GM21717 (cell line): ENCODE measurements around the gene ALPP.

Experiments used
- ATAC-seq: cut with Tn5 transposase; IDR thresholded peaks from one replicate; pipeline ENCODE4 v1.9.1; 2021; ENCODE audit warnings: mild to moderate bottlenecking, moderate library complexity; ENCODE audit not compliant: unreplicated experiment

ALPP gene

DNA sequence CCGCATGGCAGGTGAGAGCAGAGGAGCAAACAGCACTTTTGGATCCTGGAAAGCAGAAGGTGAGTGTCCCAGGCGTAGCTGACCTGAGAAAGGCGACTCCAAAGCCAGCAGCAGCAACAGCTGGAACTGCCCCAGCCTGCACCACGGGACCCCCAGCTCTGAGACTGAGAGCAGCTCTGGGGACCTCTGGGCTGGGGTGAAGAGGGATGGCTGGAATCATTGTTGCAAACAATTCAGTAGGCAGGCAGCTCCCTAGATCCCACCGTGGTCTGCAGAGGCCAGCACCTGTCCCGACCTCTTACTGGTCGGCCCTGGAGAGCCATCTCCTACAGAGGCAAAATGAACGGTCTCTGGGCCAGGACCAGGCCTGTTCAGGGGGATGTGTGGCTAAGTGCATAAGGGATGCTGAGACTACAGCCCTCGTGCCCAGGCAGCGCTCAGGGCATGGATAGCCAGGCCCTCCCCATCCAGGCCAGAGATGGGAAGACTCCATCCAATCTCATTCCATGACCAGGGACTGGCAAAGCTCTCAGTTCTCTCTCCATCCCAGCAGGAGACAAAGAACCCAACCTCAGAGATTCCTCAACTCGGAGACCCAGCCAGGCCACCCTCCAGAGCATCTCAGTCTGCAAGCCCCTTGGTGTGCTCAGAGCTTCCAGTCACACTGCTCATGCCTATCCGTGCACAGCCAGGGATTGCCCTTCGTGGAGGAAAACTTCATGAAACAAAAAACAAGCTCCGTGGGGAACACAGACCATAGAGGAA, 38.2 kb upstream of the ALPP start:
- ATAC-seq: no peak

DNA sequence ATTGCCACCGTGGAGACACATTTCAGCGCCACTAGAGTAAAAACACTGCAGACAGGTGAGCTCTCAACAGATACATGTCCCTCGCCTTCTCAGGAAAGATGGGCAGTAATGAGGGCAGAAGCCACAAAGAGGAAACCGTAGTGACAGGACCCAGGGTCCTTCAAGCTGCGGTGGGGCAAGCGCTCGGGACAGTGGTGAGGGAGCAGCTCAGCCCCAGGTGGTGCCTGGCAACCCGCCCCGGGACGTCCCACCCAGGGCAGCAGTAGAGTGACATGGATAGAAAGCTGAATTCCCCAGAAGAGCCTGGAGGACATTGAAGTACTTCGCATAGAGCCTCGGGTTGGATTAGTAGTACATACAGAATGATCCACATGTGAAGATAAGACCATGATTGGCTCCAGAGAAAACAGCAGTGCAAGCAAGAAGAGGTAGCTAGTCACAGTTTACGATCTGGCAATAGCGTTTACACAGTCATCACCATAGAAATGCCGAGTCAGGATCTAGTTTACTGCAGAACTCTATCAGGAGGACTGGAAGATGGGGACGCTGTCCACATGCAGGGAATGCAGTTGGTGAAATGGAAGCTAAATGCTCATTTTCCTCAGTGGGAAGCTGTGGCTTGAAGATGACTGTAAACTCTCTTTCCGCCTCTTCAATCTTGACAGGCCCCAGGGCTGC, 37.4 kb upstream of the ALPP start:
- no peak for ATAC-seq

DNA sequence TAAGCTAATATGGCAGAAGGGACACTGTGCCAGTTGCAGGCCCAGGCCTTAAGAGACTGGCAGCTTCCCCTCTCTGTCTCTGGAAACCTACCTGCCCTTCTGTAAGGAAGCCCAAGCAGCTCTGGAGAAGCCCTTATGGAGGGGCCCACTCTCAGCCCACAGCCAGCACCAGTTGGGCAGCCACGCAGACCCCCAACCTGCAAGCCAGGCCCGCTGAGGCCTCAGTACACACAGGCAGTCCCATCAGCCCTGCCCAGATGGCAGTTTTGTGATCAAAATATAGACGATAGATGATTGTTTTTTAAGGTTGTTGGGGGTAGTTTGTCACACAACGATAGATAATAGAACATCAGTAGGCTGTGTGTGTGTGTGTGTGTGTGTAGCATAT, 36.8 kb upstream of the ALPP start:
- no peak for ATAC-seq

DNA sequence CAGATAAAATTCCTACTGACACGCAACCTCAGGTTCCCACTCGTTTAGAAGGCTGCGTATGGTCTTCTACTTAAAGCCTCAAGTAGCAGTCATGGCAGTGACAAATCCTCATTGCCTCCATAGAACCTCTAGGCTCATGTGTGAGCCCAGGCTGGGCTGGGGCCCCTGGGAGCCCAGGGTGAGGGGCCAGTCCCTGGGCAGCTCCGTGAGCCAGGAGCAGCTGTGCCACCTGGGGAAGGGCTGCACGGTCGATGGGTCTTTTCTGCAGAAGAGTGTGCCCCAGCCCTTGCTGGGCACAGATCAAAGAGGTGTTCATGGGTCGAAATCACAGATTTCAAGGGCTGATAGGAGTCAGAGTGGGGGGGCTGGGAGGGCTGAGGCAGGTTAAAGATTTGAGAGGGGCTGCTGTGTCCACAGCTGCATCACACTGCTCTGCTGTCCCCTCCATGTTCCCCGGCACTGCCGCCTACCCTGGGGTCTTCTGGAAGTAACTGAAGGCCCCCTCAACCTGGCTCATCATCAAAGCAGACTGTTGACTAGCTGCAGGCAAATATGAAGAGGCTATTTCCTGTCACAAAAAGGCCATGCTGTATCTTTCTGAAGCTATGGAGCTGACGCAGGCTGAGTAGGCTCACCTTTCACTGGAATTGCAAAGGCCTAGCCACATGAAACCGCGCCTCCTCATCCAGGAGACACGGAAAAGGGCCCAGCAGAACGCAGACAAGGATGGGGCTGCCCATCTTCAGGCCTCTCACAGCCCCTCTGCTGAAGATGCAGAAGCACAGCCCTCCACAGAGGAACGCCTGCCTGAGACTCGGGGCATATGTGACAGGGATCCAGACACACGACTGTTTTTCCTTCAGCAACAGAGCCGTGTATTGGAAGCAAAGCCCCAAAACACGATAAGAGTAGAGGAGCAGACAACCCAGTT, 35.7 kb upstream of the ALPP start:
- ATAC-seq: no peak

DNA sequence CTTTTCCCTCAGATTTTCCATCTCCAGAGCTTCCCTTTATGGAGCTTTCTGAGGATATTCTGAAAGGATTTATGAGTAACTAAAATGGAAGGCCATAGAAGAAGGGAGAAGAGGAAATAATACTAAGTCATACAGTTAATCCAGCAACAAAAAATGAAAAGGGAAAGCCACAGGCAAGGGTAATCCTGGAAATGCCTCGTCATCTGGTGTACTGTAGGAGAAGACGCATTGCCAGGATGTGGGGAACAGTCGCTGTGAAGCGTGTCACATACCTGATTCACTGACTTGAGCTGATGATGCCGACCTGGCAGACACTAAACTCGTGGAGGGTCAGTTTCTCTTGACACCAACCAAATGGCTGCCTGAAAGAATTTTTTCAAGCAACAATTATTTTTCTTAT, 34.7 kb upstream of the ALPP start:
- ATAC-seq: no peak

DNA sequence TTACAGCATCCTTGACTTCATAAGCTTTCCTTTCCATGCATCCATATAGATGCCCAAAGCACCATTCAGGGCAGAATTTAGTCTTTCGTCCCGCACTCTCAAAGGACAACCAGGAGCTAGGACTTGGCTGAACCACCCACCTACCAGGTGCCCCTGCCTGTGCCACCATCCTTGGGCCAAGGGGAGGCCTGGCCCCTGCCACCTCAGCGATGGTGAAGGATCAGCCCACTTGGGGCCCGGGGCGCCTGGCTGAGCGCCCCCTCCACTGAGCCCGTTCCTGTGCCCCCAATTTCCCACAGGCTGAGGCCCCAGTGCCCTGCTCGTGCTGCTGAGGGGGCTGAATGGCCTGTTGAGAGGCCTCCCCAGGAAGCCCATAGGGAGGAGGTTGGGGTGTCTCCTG, 33.3 kb upstream of the ALPP start:
- no peak for ATAC-seq

DNA sequence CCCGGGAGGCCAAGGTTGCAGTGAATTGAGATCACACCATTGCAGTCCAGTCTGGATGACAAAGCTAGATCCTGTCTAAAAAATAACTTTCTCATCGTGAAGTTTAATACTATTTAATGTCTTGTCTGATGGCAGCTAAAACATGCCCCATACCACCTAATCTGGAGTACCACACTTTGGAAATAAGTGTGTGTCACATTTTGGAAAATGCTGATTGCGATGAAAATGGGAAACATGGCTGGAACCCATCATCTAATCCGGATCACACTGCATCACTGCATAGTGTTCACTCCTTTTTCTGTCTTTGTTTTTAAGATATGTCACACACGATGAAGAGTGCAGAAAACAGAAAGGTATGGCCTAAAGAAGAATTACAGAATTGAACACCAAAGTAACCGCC, 31.2 kb upstream of the ALPP start:
- ATAC-seq: no peak

DNA sequence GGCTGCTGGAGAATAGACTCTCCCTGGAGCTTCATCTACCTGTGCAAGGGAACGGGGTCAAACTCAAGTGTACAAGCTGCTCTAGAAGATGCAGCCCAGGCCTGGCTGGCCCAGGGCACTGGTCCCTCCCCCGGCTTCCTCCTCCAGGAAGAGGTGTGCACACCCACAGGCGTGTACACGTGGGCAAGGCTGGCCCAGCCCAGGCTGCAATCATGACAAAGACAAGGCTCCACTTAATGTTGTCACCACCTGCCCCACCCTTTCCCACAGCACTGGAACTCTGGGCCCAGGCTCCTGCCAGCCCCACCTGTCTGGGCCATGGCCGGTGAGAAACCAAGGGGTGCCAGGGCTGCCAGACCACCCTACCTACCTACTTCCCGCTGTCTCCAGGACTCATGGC, 29.6 kb upstream of the ALPP start:
- no peak for ATAC-seq

DNA sequence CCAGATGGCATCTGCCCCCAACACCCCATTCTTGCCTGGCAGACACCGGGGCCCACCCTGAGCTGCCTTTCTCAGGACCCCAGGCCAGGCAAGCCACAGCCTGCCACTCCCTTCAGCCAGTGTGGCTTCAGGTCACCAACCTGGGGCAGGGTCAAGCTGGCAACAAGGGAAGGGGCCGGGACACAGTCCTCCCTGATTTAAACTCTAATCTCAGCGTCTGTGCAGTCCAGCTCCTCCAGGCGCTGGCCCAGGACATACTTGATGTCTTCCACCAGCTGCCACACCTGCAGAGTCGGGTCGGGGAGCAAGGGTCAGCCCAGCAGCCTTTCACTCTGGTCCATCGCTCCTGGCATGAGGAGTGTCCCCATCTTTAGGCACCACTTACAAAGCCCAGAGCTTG, 29.0 kb upstream of the ALPP start:
- ATAC-seq: no peak

DNA sequence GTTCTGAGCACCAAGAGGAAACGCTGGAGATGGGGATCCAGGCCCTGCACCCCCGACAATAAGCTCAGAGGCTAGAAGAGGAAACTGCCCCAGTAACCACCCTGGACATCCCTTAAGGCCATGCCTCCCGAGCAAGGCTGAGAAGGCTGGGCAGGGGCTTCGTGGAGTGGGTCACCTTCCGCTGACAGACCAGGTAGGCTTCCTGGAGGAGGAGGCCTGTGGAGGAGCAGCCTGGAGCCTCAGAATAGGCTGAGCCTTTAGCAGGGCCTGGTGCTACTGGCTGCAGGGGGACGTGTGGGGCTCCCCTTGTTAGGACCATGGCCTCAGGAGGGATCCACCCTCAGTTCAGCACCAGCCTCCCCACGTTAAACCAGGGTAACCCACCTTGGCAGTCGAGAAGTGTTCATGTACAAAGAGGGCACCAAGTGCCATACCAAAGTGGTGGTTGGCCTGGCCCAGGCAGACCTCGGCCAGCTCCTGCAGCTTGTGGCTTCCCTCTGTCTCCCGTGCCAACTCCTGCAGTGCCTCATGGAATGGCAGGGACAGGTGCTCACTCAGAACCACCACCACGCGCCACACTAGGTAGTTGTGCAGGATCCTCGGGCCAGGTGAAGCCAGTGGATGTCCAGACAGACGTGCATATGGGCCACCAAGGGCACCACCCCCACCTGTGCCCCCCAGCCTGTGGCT, 28.5 kb upstream of the ALPP start:
- ATAC-seq: no peak

DNA sequence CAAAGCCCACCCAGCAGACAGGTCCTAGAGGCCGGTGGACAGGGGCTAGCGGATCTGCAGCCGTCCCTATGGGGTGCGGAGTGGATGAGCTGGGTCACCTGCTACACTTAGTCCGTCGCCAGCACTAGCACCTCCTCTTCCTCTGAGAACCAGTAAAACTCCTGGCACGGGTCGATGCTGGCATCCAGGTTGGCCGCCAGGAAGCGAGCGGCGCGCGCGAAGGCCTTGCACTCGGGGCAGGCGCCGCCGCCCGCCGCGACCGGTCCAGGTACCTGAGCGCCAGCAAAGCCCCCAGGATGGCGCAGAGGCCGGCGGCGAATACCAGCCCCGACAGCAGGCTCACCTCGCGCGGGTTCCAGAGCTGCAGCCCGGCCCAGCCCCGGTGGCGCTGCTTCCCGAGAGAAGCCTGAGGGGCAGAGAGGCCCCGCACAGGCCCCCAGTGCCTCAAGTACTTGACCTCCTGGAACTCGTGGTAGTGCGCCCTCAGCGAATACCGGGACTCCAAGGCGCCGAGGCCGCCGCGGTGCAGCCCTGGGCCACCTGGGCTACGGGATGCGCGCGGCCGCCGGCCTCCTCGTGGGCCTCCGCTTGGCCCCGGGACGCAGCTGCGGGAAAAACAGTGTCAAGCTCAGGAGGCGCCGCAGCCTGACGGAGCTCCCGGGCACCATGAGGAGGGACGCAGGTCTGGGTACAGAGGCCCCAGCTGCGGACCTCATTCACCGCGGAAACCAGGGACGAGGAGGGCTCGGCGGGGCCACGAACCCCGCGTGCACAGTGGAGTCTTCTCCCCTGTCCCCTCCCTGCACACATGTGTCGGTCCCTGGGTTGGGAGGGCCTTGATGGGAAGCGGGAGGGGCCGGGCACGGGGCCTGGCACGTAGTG, 27.5 kb upstream of the ALPP start:
- no peak for ATAC-seq

DNA sequence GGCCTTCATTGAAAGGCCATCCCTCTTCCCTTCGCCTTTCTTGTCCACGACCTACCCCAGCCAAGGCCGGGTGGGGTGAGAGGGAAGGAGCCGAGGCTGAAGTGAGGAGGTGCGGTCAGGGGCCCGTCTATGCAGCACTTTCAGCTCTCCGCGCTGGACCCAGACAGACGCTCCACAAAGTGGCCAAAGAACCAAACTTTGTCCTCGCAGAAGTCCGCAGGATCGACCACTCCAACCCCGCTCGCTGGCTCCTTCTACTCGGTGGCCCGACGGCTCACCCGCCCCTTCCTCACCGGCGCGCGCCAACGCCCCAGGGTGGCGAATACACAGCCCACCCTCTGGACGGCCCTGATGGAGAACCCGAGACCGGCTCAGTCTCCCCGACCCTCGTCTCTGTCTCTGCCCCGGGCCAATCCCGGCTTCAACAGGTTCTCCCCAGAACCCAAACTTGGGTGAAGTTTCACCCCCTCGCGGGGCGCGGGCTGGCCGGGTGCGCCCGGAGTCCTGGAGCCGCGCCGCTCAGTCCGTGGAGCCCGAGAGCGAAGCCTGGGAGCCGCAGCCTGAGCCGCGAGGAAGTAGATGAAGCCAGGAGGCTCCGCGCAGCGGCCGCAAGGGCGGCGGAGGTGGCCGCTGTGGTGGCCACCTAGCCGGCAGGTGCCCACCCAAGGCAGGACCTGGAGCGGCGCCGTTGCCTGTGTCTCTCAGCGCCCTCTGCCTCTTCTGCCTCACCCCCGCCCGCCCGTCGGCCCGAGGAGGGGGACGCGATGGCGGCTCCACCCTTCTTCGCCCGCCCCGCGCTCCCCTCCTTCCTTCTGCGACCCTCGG, 26.7 kb upstream of the ALPP start:
- no peak for ATAC-seq

DNA sequence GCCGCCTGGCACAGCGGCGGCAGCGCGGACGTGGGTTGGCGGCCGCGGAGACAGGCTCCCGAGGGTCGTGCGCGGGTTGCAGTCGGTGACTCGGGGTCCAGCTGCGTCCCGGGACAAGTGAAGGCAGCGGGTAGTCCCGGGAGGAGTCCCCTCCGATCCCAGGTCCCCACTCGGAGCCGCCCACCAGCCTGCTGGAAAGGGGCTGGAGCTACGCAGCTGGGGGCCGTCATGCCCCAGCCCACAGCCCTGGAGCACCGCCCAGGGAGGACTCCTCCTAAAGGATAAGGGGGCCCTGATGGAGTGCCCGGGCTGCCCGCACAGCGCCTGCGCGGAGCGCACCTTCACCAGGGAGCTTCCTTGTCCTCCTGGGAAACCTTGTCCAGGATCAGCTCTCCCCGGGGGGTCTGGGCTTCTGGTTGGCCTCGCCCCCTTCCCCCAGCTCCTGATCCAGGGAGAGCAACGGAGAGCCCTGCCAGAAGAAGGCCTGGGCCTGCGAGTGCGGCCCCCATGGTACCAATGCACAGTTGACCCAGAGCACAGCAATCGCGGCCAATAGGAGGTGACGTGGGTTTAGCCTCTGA, 25.9 kb upstream of the ALPP start:
- ATAC-seq: no peak

DNA sequence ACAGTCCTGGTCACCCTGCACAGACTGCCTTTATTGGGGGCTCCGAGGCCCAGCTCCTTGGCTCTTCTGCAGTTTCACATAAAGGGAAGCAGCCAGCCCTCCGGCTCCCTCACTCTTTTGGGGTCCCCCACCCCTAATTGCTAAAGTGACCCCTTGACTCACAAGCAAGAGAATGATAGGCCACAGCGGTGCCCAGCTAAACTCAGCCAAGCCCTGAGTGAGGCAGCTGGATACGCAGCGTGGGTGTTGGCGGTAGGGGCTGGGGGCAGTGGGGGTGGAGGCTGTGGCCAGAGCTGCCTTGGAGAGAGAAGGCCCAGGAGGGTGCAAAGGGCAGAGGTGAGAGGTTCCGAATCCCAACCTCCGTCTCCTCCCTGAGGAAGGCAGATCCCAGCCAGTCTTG, 25.5 kb upstream of the ALPP start:
- ATAC-seq: no peak

DNA sequence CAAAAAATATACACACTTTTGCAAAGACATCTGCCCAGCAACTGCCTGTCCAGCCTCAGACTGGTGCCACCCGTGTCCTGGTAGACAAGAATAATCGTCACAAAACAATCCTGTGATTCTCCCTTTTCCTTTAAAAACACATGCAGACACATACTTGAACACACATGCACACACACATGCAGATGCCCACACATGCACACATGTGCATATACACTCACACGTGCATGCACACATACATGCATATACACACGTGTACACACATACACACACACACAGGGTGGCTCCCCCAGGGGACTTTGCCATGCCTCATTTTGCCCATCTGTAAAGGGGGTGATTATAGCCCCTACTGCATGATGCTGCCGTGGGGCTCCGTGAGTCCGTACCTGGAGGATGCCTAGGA, 24.9 kb upstream of the ALPP start:
- no peak for ATAC-seq

DNA sequence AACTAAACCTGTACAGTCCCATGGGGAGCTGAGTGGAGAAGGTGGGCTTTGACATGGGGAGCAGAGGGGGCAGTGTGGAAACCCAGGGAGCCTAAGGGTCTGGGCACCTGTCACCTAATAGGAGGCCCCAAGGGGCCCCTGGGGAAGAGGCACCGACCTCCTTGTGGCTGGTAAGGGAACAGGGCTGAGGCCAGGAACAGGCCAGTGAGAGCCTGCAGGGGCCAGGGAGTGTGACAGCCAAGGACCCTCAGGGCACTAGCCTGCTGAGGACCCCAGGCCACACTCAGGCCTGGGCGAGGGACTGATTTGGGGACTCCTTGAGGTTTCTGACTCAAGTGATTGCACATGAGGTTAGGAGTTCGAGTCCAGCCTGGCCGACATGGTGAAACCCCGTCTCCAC, 24.5 kb upstream of the ALPP start:
- ATAC-seq: no peak

DNA sequence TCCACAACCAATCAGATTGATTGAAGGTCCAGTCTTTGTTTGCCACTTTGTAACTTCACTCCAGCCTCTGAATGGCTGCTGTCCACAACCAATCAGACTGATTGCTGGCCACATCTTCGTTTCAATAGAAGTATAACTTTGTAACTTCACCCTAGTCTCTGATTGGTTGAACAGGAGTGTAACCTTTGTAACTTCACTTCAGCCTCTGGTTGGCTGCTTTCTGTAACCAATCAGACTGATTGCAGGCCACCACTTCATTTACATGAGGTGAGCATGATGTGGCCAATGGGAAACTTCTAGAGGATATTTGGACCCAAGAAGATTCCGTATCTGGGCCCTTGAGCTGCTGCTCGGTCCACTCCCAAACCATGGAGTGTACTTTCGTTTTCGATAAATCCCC, 16.9 kb upstream of the ALPP start:
- ATAC-seq: no peak

DNA sequence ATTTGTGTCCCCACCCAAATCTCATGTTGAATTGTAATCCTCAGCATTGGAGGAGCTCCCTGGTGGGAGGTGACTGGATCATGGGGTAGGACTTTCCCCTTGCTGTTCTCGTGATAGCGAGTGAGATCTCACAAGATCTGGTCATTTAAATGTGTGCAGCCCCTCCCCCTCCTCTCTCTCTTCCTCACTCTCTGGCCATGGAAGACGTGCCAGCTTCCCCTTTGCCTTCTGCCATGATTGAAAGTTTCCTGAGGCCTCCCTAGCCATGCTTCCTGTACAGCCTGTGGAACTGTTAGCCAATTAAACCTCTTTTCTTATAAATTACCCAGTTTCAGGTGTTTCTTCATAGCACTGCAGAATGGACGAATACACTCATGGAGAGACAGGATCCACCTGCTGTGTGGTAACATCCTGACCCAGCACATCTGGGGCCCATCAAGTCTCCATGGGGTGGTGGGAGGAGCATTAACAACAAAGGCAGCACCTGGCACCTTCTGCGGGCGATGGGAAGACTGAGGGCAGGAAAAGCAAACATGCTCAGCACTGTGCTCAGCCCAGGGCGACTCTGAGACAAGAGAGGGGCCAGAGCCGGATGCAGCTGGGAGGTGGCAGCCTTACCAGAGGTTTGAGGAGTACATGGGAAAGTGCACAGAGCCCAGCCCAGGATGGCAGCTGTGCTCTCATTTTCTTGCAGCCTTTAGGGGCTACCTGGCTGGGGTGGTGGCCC, 16.2 kb upstream of the ALPP start:
- no peak for ATAC-seq
